H9 (cell line): ENCODE results near the gene TMC3. TPM values are rescaled to one million over a fixed set of nuclear protein-coding genes. Genes with fewer than 3 reads are reported as not detected.

ENCODE experiments used
- DNase-seq: peaks from one replicate; pipeline ENCODE4 v3.0.0-alpha.2; 2017
- H2AFZ ChIP-seq: one replicate; pipeline ENCODE4 v1.6.1; 2013; ENCODE audit warnings: mild to moderate bottlenecking, low read length, control low read depth, moderate library complexity
- H2AK5ac ChIP-seq: 2 replicates; pipeline ENCODE4 v1.6.1; 2013; ENCODE audit warnings: low read length, control low read depth, mixed read lengths; ENCODE audit not compliant: insufficient read length
- H2BK120ac ChIP-seq: one replicate; pipeline ENCODE4 v1.6.1; 2013; ENCODE audit warnings: low read depth, mild to moderate bottlenecking, low read length, control low read depth, inconsistent platforms; ENCODE audit not compliant: poor library complexity, severe bottlenecking
- H2BK12ac ChIP-seq: 2 replicates; pipeline ENCODE4 v1.6.1; 2013; ENCODE audit warnings: low read length, control low read depth, mixed read lengths, low read depth; ENCODE audit not compliant: insufficient read length
- H2BK15ac ChIP-seq: 2 replicates; pipeline ENCODE4 v1.6.1; 2013; ENCODE audit warnings: low read depth, low read length, control low read depth
- H2BK20ac ChIP-seq: one replicate; pipeline ENCODE4 v1.6.1; 2013; ENCODE audit warnings: low read depth, mild to moderate bottlenecking, low read length, control low read depth, inconsistent platforms; ENCODE audit not compliant: poor library complexity, severe bottlenecking
- H2BK5ac ChIP-seq: 2 replicates; pipeline ENCODE4 v1.6.1; 2013; ENCODE audit warnings: low read length, control low read depth, mixed read lengths; ENCODE audit not compliant: insufficient read length
- H3K14ac ChIP-seq: 2 replicates; pipeline ENCODE4 v1.6.1; 2013; ENCODE audit warnings: low read length, control low read depth; ENCODE audit not compliant: insufficient read depth
- H3K18ac ChIP-seq: 2 replicates; pipeline ENCODE4 v1.6.1; 2013; ENCODE audit warnings: low read depth, mild to moderate bottlenecking, mixed read lengths, low read length, control low read depth; ENCODE audit not compliant: insufficient read length
- H3K23ac ChIP-seq: 2 replicates; pipeline ENCODE4 v1.6.1; 2013; ENCODE audit warnings: low read length, control low read depth, mixed read lengths, low read depth; ENCODE audit not compliant: insufficient read length
- H3K23me2 ChIP-seq: 2 replicates; pipeline ENCODE4 v1.6.1; 2013; ENCODE audit warnings: low read depth, mild to moderate bottlenecking, mixed read lengths, low read length, control low read depth; ENCODE audit not compliant: insufficient read length, poor library complexity, severe bottlenecking
- H3K27ac ChIP-seq: 2 replicates; pipeline ENCODE4 v1.5.1; 2013; ENCODE audit warnings: low read length, control low read depth, mixed read lengths, low read depth; ENCODE audit not compliant: insufficient read length
- H3K27me3 ChIP-seq: 2 replicates; pipeline ENCODE4 v1.6.1; 2013; ENCODE audit warnings: low read length, control low read depth, inconsistent platforms; ENCODE audit not compliant: insufficient read depth
- H3K4ac ChIP-seq: 2 replicates; pipeline ENCODE4 v1.6.1; 2013; ENCODE audit warnings: low read depth, mild to moderate bottlenecking, control low read depth, inconsistent platforms, low read length, moderate library complexity
- H3K4me1 ChIP-seq: 2 replicates; pipeline ENCODE4 v1.6.1; 2013; ENCODE audit warnings: low read length, control low read depth, inconsistent platforms; ENCODE audit not compliant: insufficient read depth
- H3K4me2 ChIP-seq: 2 replicates; pipeline ENCODE4 v1.6.1; 2013; ENCODE audit warnings: low read length, control low read depth, mixed read lengths; ENCODE audit not compliant: insufficient read length, insufficient read depth
- H3K56ac ChIP-seq: 2 replicates; pipeline ENCODE4 v1.6.1; 2013; ENCODE audit warnings: low read depth, mild to moderate bottlenecking, mixed read lengths, low read length, control low read depth; ENCODE audit not compliant: insufficient read length
- H3K79me1 ChIP-seq: 2 replicates; pipeline ENCODE4 v1.6.1; 2013; ENCODE audit warnings: low read depth, mild to moderate bottlenecking, moderate library complexity, low read length, control low read depth, inconsistent platforms; ENCODE audit not compliant: insufficient read depth, poor library complexity, severe bottlenecking
- H3K79me2 ChIP-seq: 2 replicates; pipeline ENCODE4 v1.6.1; 2013; ENCODE audit warnings: low read length, control low read depth, inconsistent platforms; ENCODE audit not compliant: insufficient read depth
- H3K9ac ChIP-seq: 2 replicates; pipeline ENCODE4 v1.6.1; 2013; ENCODE audit warnings: low read length, control low read depth, mixed read lengths; ENCODE audit not compliant: insufficient read length; ENCODE audit errors: extremely low read depth
- H3K9me3 ChIP-seq: one replicate; pipeline ENCODE4 v1.6.1; 2013; ENCODE audit warnings: low read depth, low read length, inconsistent platforms; ENCODE audit not compliant: control insufficient read depth
- H3T11ph ChIP-seq: one replicate; pipeline ENCODE4 v1.6.1; 2013; ENCODE audit warnings: mild to moderate bottlenecking, low read length, control low read depth, inconsistent platforms
- H4K20me1 ChIP-seq: one replicate; pipeline ENCODE4 v1.6.1; 2013; ENCODE audit not compliant: control insufficient read depth, insufficient read length, insufficient read depth
- H4K5ac ChIP-seq: 2 replicates; pipeline ENCODE4 v1.6.1; 2013; ENCODE audit warnings: low read depth, mild to moderate bottlenecking, mixed read lengths, low read length, control low read depth; ENCODE audit not compliant: insufficient read length
- H4K8ac ChIP-seq: replicated peaks from 2 replicates; pipeline ENCODE4 v1.6.1; 2013; ENCODE audit warnings: low read length, control low read depth, mixed read lengths, low read depth; ENCODE audit not compliant: insufficient read length
- H4K91ac ChIP-seq: 2 replicates; pipeline ENCODE4 v1.6.1; 2013; ENCODE audit warnings: low read depth, mild to moderate bottlenecking, moderate library complexity, mixed read lengths, low read length, control low read depth; ENCODE audit not compliant: insufficient read length
- H3K27ac Mint-ChIP-seq, 3 experiments: 2 replicates in 2 of 3; 3 replicates in 1 of 3; pipeline ENCODE4 v1.8.0; 2020 to 2021; ENCODE audit warnings: mixed read lengths in 3 of 3, mild to moderate bottlenecking in 1 of 3, moderate library complexity in 1 of 3
- H3K27me3 Mint-ChIP-seq: 2 replicates; pipeline ENCODE4 v1.8.0; 2021; ENCODE audit warnings: low read depth, mild to moderate bottlenecking, moderate library complexity, mixed read lengths
- H3K36me3 Mint-ChIP-seq, 3 experiments: 2 replicates in 2 of 3; 3 replicates in 1 of 3; pipeline ENCODE4 v1.8.0; 2020 to 2021; ENCODE audit warnings: low read depth in 3 of 3, mixed read lengths in 3 of 3; ENCODE audit not compliant: insufficient read depth in 1 of 3
- H3K4me1 Mint-ChIP-seq, 2 experiments: 2 replicates each; pipeline ENCODE4 v1.8.0; 2020; ENCODE audit warnings: mixed read lengths in 2 of 2
- H3K4me3 Mint-ChIP-seq, 2 experiments: 2 replicates in 1 of 2; 3 replicates in 1 of 2; pipeline ENCODE4 v1.8.0; 2020 to 2021; ENCODE audit warnings: mild to moderate bottlenecking in 2 of 2, mixed read lengths in 2 of 2, moderate library complexity in 1 of 2
- H3K9me3 Mint-ChIP-seq, 2 experiments: 2 replicates in 1 of 2; 3 replicates in 1 of 2; pipeline ENCODE4 v1.8.0; 2020; ENCODE audit warnings: mild to moderate bottlenecking in 2 of 2, mixed read lengths in 2 of 2, moderate library complexity in 1 of 2
- WGBS: extraction: QIAGEN DNeasy Blood & Tissue Kit; methylation state at CpG from one replicate; pipeline ENCODE4 v1.1.7; 2013; ENCODE audit warnings: missing lambda C conversion rate, low lambda C conversion rate, mixed read lengths; ENCODE audit not compliant: insufficient read length; ENCODE audit errors: extremely low coverage; 5-methylcytosine and 5-hydroxymethylcytosine counted together
- total RNA-seq: library from RNA; stranded (reverse); gene quantifications from 2 replicates; pipeline ENCODE4 v1.2.1, GENCODE V29; 2021
- TF ChIP-seq, protein P1 (sequence below): fragments of 200-600 bp; sonication (generic); conservative IDR thresholded peaks from 3 replicates; pipeline ENCODE4 v1.8.0; 2021; ENCODE audit warnings: antibody characterized with exemption, mild to moderate bottlenecking

The TMC3 gene
- total RNA-seq, 1 experiment from 2014 or later = not detected

DNA sequence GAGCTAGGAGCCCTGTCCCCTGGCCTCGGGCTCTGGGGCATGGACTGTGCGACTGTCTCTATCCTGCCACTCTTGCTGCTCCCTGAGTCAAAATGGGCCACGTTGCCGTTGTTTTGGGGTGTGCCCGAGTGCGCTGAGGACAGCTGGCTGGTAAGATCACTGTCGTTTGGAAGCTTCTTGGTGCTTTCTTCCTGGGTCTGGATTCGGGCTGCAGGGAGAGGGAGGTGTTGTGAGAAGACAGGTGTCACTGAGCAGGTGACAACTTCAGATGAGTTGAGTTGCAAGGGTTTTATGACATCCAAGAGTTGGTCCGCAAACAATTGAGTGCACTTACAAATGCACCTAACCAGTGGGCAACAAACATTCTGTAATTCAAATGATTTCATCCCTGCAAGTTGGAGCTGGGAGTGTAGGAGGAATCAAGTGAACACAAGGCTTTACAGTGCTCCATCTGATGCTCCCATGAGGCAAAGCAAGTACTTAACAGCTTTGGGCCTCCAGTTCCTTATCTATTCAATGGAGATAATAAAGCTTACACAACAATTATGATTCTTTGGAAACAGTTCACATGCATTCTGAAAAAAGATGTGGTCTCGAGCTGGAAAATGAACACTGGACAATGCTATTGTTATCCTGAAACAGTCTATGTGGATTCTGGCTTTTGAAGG, 39.1 kb downstream of the TMC3 start:
- H3K36me3 Mint-ChIP-seq = no peaks in the 10 kb centered on the region
- Histone ChIP-seq H3K23ac (no peak overlapping the region), H3K9ac (no peak overlapping the region), H3K79me1 (no peaks in the 10 kb centered on the region), H4K20me1 (no peaks in the 10 kb centered on the region), H4K8ac (no peak overlapping the region), H3K27ac (no peak overlapping the region), H3K14ac (no peak overlapping the region), H3K9me3 (no peaks in the 10 kb centered on the region), H4K91ac (no peak overlapping the region), H2BK12ac (no peak overlapping the region), H3K4ac (no peak overlapping the region), H3K79me2 (no peaks in the 10 kb centered on the region), H2BK5ac (no peak overlapping the region), H3K23me2 (no peaks in the 10 kb centered on the region), H3K4me2 (no peak overlapping the region), H2AFZ (no peak overlapping the region), H2BK15ac (no peak overlapping the region), H4K5ac (no peak overlapping the region), H3T11ph (no peak overlapping the region), H2AK5ac (no peak overlapping the region), H3K56ac (no peak overlapping the region), H2BK20ac (no peak overlapping the region), H3K27me3 (no peaks in the 10 kb centered on the region), H2BK120ac (no peak overlapping the region), H3K18ac (no peak overlapping the region), H3K4me1 (no peaks in the 10 kb centered on the region)
- TF ChIP-seq, protein P1, sequence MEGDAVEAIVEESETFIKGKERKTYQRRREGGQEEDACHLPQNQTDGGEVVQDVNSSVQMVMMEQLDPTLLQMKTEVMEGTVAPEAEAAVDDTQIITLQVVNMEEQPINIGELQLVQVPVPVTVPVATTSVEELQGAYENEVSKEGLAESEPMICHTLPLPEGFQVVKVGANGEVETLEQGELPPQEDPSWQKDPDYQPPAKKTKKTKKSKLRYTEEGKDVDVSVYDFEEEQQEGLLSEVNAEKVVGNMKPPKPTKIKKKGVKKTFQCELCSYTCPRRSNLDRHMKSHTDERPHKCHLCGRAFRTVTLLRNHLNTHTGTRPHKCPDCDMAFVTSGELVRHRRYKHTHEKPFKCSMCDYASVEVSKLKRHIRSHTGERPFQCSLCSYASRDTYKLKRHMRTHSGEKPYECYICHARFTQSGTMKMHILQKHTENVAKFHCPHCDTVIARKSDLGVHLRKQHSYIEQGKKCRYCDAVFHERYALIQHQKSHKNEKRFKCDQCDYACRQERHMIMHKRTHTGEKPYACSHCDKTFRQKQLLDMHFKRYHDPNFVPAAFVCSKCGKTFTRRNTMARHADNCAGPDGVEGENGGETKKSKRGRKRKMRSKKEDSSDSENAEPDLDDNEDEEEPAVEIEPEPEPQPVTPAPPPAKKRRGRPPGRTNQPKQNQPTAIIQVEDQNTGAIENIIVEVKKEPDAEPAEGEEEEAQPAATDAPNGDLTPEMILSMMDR = no peak
- H3K4me1 Mint-ChIP-seq = 0 out of 4 replicates have a peak, but pooled peaks cover 2 to 3% of the 10 kb centered on the region in 2 experiments
- H3K9me3 Mint-ChIP-seq = no peaks in the 10 kb centered on the region
- DNase-seq = no peak
- no peaks in the 10 kb centered on the region; the same call in 1 of the 2 replicates for H3K27me3 Mint-ChIP-seq
- peak overlapping the region; percentile 10 to 50 (median 33); a peak in 2 of 7 replicates for H3K27ac Mint-ChIP-seq
- no peak overlapping the region for H3K4me3 Mint-ChIP-seq
- WGBS = no CpG with 5 or more reads among the region's 10 CpGs
